Uterus (tissue), 4 donors: ENCODE measurements around the gene PHOX2B. TPM values are rescaled to one million over a fixed set of nuclear protein-coding genes. Genes with fewer than 3 reads are reported as not detected.

Source experiments
- DNase-seq, 2 donors: peaks; one replicate each; pipeline ENCODE4 v3.0.0-alpha.2; 2019 to 2020
- H3K27ac ChIP-seq, 2 donors: fragments of 200-600 bp; sonication (generic); 1 replicate in 1 of 2; 2 replicates in 1 of 2; pipeline ENCODE4 v1.5.1; 2016 to 2018
- H3K27me3 ChIP-seq, 2 donors: fragments of 200-600 bp; sonication (generic); one replicate each; pipeline ENCODE4 v1.5.1; 2018 to 2019; ENCODE audit warnings: control low read depth in 1 of 2
- H3K36me3 ChIP-seq, 2 donors: fragments of 200-600 bp; sonication (generic); one replicate each; pipeline ENCODE4 v1.5.1; 2019; ENCODE audit warnings: control low read depth in 1 of 2
- H3K4me1 ChIP-seq, 2 donors: fragments of 200-600 bp; sonication (generic); one replicate each; pipeline ENCODE4 v1.5.1; 2018 to 2019; ENCODE audit warnings: control low read depth in 1 of 2
- H3K4me3 ChIP-seq, 2 donors: fragments of 200-600 bp; sonication (generic); 1 replicate in 1 of 2; 2 replicates in 1 of 2; pipeline ENCODE4 v1.5.1; 2018 to 2019; ENCODE audit warnings: mild to moderate bottlenecking in 1 of 2
- H3K9me3 ChIP-seq, 2 donors: fragments of 200-600 bp; sonication (generic); one replicate each; pipeline ENCODE4 v1.5.1; 2019; ENCODE audit warnings: control low read depth in 1 of 2
- CTCF ChIP-seq, 4 experiments: fragments of 200-600 bp in 2 of 4; fragments of 450-650 bp in 2 of 4; sonication (generic) in 2 of 4; IDR thresholded peaks; one replicate each; pipeline ENCODE4 v1.5.1; 2016 to 2019; ENCODE audit warnings: antibody characterized with exemption in 4 of 4, mild to moderate bottlenecking in 2 of 4, moderate library complexity in 1 of 4
- POLR2A ChIP-seq, 2 donors: fragments of 450-650 bp; IDR thresholded peaks; one replicate each; pipeline ENCODE4 v1.6.1; 2016; ENCODE audit warnings: antibody characterized with exemption in 2 of 2, mild to moderate bottlenecking in 1 of 2, moderate library complexity in 1 of 2
- intact Hi-C: fragments of 100-400 bp; cut with DNase I; formaldehyde crosslinking; loops from one replicate; pipeline ENCODE4 v1.15.1; 2023; ENCODE audit warnings: low total_unique reads
- total RNA-seq, 4 donors: library from RNA; depleted of rRNA in 3 of 4; stranded (reverse); fragments of >200 nt in 3 of 4; gene quantifications; one replicate each; pipeline versions ENCODE4 v1.1.0 to v1.2.4, GENCODE V29; 2014 to 2023
- donor health status: DM: yes; HTN: yes; CAD: no.

The PHOX2B gene
- total RNA-seq, 4 donors from 2014 or later, result not detected

- Histone ChIP-seq H3K9me3 (no peaks in the 10 kb centered on the region), H3K27ac (no peak overlapping the region), H3K27me3 (no peaks in the 10 kb centered on the region), H3K36me3 (no peaks in the 10 kb centered on the region), H3K4me3 (no peak overlapping the region), H3K4me1 (no peaks in the 10 kb centered on the region)
- no peak for DNase-seq
- intact Hi-C loops, result no loop called here
- TF ChIP-seq CTCF (IDR thresholded peaks at IDR 0.05), result no peak
- TF ChIP-seq POLR2A (IDR thresholded peaks at IDR 0.05), result no peak
Measured at GRCh38 chr4:41791557-41791956, 43.0 kb upstream of the PHOX2B start.

- Histone ChIP-seq H3K4me3 (no peak overlapping the region), H3K4me1 (no peaks in the 10 kb centered on the region), H3K9me3 (no peaks in the 10 kb centered on the region), H3K27ac (no peak overlapping the region), H3K36me3 (no peaks in the 10 kb centered on the region), H3K27me3 (no peaks in the 10 kb centered on the region)
- DNase-seq, result no peak
- TF ChIP-seq CTCF (IDR thresholded peaks at IDR 0.05), result no peak
- no peak for TF ChIP-seq POLR2A (IDR thresholded peaks at IDR 0.05)
- intact Hi-C loops, result no loop called here
Measured at GRCh38 chr4:41787931-41788330, 39.4 kb upstream of the PHOX2B start.

GRCh38 chr4:41785665-41786064, 37.1 kb upstream of the PHOX2B start:
- intact Hi-C loops, result no loop called here
- no peak for DNase-seq
- Histone ChIP-seq H3K36me3 (no peaks in the 10 kb centered on the region), H3K27me3 (no peaks in the 10 kb centered on the region), H3K4me1 (no peaks in the 10 kb centered on the region), H3K27ac (no peak overlapping the region), H3K9me3 (no peaks in the 10 kb centered on the region), H3K4me3 (no peak overlapping the region)
- no peak for TF ChIP-seq CTCF (IDR thresholded peaks at IDR 0.05)
- no peak for TF ChIP-seq POLR2A (IDR thresholded peaks at IDR 0.05)

GRCh38 chr4:41784191-41784979, 35.9 kb upstream of the PHOX2B start:
- TF ChIP-seq POLR2A (IDR thresholded peaks at IDR 0.05) (no peak), CTCF (IDR thresholded peaks at IDR 0.05) (no peak)
- DNase-seq, result no peak
- no peaks in the 10 kb centered on the region for H3K27me3 ChIP-seq
- H3K9me3 ChIP-seq, result no peaks in the 10 kb centered on the region
- no peak overlapping the region for H3K27ac ChIP-seq
- H3K4me3 ChIP-seq, result no peak overlapping the region
- H3K36me3 ChIP-seq, result no peaks in the 10 kb centered on the region
- intact Hi-C loops, result no loop called here
- H3K4me1 ChIP-seq, result no peaks in the 10 kb centered on the region

GRCh38 chr4:41776466-41776865, 27.9 kb upstream of the PHOX2B start:
- Histone ChIP-seq H3K27me3 (no peaks in the 10 kb centered on the region), H3K4me1 (no peaks in the 10 kb centered on the region), H3K27ac (no peak overlapping the region), H3K9me3 (no peaks in the 10 kb centered on the region), H3K4me3 (no peak overlapping the region), H3K36me3 (no peaks in the 10 kb centered on the region)
- DNase-seq, result no peak
- intact Hi-C loops, result no loop called here
- TF ChIP-seq POLR2A (IDR thresholded peaks at IDR 0.05), result no peak
- TF ChIP-seq CTCF (IDR thresholded peaks at IDR 0.05), result no peak
